NCI-H446 treated with DMSO at 0.1 percent for 48 hours (cell line): Measurements from ENCODE around the gene PTCH1.

Experiments used
- DNase-seq: peaks from one replicate; lab custom pipeline; 2025; lab: John Stamatoyannopoulos, UW

PTCH1 gene

GRCh38 chr9:95511952-95512708 lies 4.6 kb downstream of the PTCH1 start:
- DNase-seq = no peak

- DNase-seq = no peak
Observed at GRCh38 chr9:95511616-95511931, 5.2 kb downstream of the PTCH1 start.

GRCh38 chr9:95510709-95511615 lies 5.8 kb downstream of the PTCH1 start:
- peak; percentile 84 for DNase-seq

- no peak for DNase-seq
Observed at GRCh38 chr9:95509851-95510708, 6.7 kb downstream of the PTCH1 start.

GRCh38 chr9:95508968-95509850 lies 7.6 kb downstream of the PTCH1 start:
- peak; percentile 85 for DNase-seq

- no peak for DNase-seq
Observed at GRCh38 chr9:95508242-95508967, 8.4 kb downstream of the PTCH1 start.

- DNase-seq = peak; percentile 6
Observed at GRCh38 chr9:95507464-95508241, 9.1 kb downstream of the PTCH1 start.

GRCh38 chr9:95506678-95507463 lies 9.9 kb downstream of the PTCH1 start:
- DNase-seq = no peak

- DNase-seq = no peak
Observed at GRCh38 chr9:95506428-95506677, 10.4 kb downstream of the PTCH1 start.

- DNase-seq = no peak
Observed at GRCh38 chr9:95505717-95506427, 10.9 kb downstream of the PTCH1 start.

GRCh38 chr9:95505072-95505716 lies 11.6 kb downstream of the PTCH1 start:
- no peak for DNase-seq

GRCh38 chr9:95504053-95504963 lies 12.5 kb downstream of the PTCH1 start:
- DNase-seq = no peak

- no peak for DNase-seq
Observed at GRCh38 chr9:95503369-95503768, 13.4 kb downstream of the PTCH1 start.

- DNase-seq = no peak
Observed at GRCh38 chr9:95502248-95502647, 14.5 kb downstream of the PTCH1 start.

- DNase-seq = no peak
Observed at GRCh38 chr9:95499847-95500246, 16.9 kb downstream of the PTCH1 start.

GRCh38 chr9:95499046-95499676 lies 17.6 kb downstream of the PTCH1 start:
- no peak for DNase-seq

- no peak for DNase-seq
Observed at GRCh38 chr9:95498641-95499040, 18.1 kb downstream of the PTCH1 start.
